ENCODE measurements around the gene KCNE2.

KCNE2 gene

GRCh38 chr21:34363733-34364132 lies at the start of gene KCNE2:
Gene KCNE2 (plus strand): TSS chr21:34364006. CDS start chr21:34370479, 6,473 bp downstream.
- no peak for DNase-seq (ENCODE audit: low read depth)

- DNase-seq (ENCODE audit: low read depth) = no peak
Observed at GRCh38 chr21:34319585-34319984, 44.2 kb upstream of the KCNE2 start.

GRCh38 chr21:34320011-34320410 lies 43.8 kb upstream of the KCNE2 start:
- DNase-seq (ENCODE audit: low read depth) = no peak

- DNase-seq (ENCODE audit: low read depth) = no peak
Observed at GRCh38 chr21:34330055-34330454, 33.8 kb upstream of the KCNE2 start.

GRCh38 chr21:34331726-34332125 lies 32.1 kb upstream of the KCNE2 start:
- DNase-seq (ENCODE audit: low read depth) = no peak

- DNase-seq (ENCODE audit: low read depth) = no peak
Observed at GRCh38 chr21:34332347-34332746, 31.5 kb upstream of the KCNE2 start.

- DNase-seq (ENCODE audit: low read depth) = no peak
Observed at GRCh38 chr21:34333121-34333739, 30.6 kb upstream of the KCNE2 start.

GRCh38 chr21:34335316-34335715 lies 28.5 kb upstream of the KCNE2 start:
- no peak for DNase-seq (ENCODE audit: low read depth)

- DNase-seq (ENCODE audit: low read depth) = no peak
Observed at GRCh38 chr21:34336245-34336644, 27.6 kb upstream of the KCNE2 start.

GRCh38 chr21:34336756-34337391 lies 26.9 kb upstream of the KCNE2 start:
- no peak for DNase-seq (ENCODE audit: low read depth)

GRCh38 chr21:34337741-34338140 lies 26.1 kb upstream of the KCNE2 start:
- DNase-seq (ENCODE audit: low read depth) = no peak

- DNase-seq (ENCODE audit: low read depth) = no peak
Observed at GRCh38 chr21:34338226-34338625, 25.6 kb upstream of the KCNE2 start.

GRCh38 chr21:34340061-34340460 lies 23.7 kb upstream of the KCNE2 start:
- DNase-seq (ENCODE audit: low read depth) = no peak

- DNase-seq (ENCODE audit: low read depth) = no peak
Observed at GRCh38 chr21:34342476-34342875, 21.3 kb upstream of the KCNE2 start.

- DNase-seq (ENCODE audit: low read depth) = no peak
Observed at GRCh38 chr21:34343347-34343746, 20.5 kb upstream of the KCNE2 start.

GRCh38 chr21:34343838-34344381 lies 19.9 kb upstream of the KCNE2 start:
- no peak for DNase-seq (ENCODE audit: low read depth)

- no peak for DNase-seq (ENCODE audit: low read depth)
Observed at GRCh38 chr21:34344584-34344983, 19.2 kb upstream of the KCNE2 start.

- no peak for DNase-seq (ENCODE audit: low read depth)
Observed at GRCh38 chr21:34345091-34345871, 18.5 kb upstream of the KCNE2 start.

- DNase-seq (ENCODE audit: low read depth) = no peak
Observed at GRCh38 chr21:34345892-34346291, 17.9 kb upstream of the KCNE2 start.

GRCh38 chr21:34348890-34349519 lies 14.8 kb upstream of the KCNE2 start:
- DNase-seq (ENCODE audit: low read depth) = no peak

GRCh38 chr21:34351786-34352241 lies 12.0 kb upstream of the KCNE2 start:
- no peak for DNase-seq (ENCODE audit: low read depth)

GRCh38 chr21:34352556-34352955 lies 11.2 kb upstream of the KCNE2 start:
- DNase-seq (ENCODE audit: low read depth) = no peak

All from stimulated activated CD8-positive, alpha-beta memory T cell treated with anti-CD3 and anti-CD28 coated beads, Interleukin-12 subunit alpha, Interleukin-12 subunit beta, amount 100 ng/mL, for 1 hour (primary cell).